AG04450 (cell line): ENCODE data around the gene GALNT9. TPM values are rescaled to one million over a fixed set of nuclear protein-coding genes. Genes with fewer than 3 reads are reported as not detected.

Experiments
- CTCF ChIA-PET: fragments of 300-600, 350-600 bp; formaldehyde crosslinking; extraction: SDS; loops from one replicate; lab custom pipeline; 2022; ENCODE audit warnings: antibody characterized with exemption, inconsistent platforms; lab: Charles Lee
- POLR2A ChIA-PET: fragments of 350-600 bp; formaldehyde crosslinking; extraction: SDS; loops from one replicate; lab custom pipeline; 2021; ENCODE audit warnings: antibody characterized with exemption, inconsistent platforms; lab: Yijun Ruan, JAX
- DNase-seq: peaks from one replicate; pipeline ENCODE4 v3.0.0-alpha.2; 2011; ENCODE audit warnings: low read depth, low spot score
- H3K27ac ChIP-seq: one replicate; pipeline ENCODE4 v1.5.1; 2012; ENCODE audit warnings: low read depth, low read length, control low read depth
- H3K27me3 ChIP-seq: one replicate; pipeline ENCODE4 v1.6.0; 2012; ENCODE audit warnings: low read length; ENCODE audit not compliant: control insufficient read depth, insufficient read depth
- H3K4me3 ChIP-seq: 2 replicates; pipeline ENCODE4 v1.5.1; 2011; ENCODE audit warnings: mild to moderate bottlenecking, low read depth, low read length, control low read depth
- H3K9me3 ChIP-seq: 2 replicates; pipeline ENCODE4 v1.5.1; 2012; ENCODE audit warnings: low read length; ENCODE audit not compliant: control insufficient read depth, insufficient read depth
- polyA plus RNA-seq: library from polyadenylated mRNA; depleted of rRNA; stranded (reverse); fragments of >200 nt; gene quantifications from 2 replicates; pipeline ENCODE4 v1.2.3, GENCODE V29; 2011
- TF ChIP-seq, protein P1 (sequence below): IDR thresholded peaks from 2 replicates; pipeline ENCODE4 v1.5.1; 2011; ENCODE audit warnings: low read depth, low read length, control low read depth, inconsistent platforms

GALNT9 gene
- polyA plus RNA-seq, 1 experiment = not detected

DNA sequence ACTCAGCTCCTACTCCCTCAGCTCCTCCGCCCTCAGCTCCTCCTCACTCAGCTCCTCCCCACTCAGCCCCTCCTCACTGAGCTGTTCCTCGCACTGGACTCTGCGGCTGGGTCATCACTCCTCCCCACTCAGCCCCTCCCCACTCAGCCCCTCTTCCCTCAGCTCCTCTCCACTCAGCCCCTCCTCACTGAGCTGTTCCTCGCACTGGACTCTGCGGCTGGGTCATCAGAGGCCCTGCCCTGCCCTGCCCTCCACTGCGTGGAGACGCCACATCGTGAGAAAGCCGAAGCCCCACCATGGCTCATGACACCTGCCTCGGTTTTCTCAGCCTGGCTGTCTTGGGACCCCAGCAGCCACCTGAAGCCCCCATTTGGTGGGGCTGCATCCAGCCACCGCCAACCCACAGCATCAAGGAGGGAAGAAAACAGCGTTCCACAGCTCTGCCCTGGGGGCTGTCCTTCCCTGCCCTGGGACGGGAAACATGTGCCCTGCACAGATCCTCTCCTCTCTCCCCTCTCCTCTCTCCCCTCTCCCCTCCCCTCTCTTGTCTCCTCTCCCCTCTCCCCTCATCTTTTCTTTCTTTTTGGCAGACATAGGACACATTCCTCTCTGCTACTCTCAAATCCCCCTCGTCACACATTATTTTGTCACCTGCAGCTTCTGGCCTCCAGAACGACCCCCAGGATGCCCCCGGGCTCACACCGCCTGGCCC lies 167.4 kb downstream of the GALNT9 start:
- H3K27ac ChIP-seq = no peak overlapping the region
- CTCF ChIA-PET = interaction anchor here (0.7 to 2.3 kb wide), 3 partner anchors 8 to 476 kb away, joined by 4 to 8 read pairs (median 4); no protein-coding TSS in a partner anchor
- peaks cover 13% of the 10 kb centered on the region for H3K27me3 ChIP-seq
- POLR2A ChIA-PET = interaction anchor here (0.7 to 1.7 kb wide), 3 partner anchors 15 to 446 kb away, joined by 3 to 6 read pairs (median 4); no protein-coding TSS in a partner anchor
- TF ChIP-seq, protein P1, sequence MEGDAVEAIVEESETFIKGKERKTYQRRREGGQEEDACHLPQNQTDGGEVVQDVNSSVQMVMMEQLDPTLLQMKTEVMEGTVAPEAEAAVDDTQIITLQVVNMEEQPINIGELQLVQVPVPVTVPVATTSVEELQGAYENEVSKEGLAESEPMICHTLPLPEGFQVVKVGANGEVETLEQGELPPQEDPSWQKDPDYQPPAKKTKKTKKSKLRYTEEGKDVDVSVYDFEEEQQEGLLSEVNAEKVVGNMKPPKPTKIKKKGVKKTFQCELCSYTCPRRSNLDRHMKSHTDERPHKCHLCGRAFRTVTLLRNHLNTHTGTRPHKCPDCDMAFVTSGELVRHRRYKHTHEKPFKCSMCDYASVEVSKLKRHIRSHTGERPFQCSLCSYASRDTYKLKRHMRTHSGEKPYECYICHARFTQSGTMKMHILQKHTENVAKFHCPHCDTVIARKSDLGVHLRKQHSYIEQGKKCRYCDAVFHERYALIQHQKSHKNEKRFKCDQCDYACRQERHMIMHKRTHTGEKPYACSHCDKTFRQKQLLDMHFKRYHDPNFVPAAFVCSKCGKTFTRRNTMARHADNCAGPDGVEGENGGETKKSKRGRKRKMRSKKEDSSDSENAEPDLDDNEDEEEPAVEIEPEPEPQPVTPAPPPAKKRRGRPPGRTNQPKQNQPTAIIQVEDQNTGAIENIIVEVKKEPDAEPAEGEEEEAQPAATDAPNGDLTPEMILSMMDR = no peak
- peaks cover 19% of the 10 kb centered on the region; the same call in 1 of the 2 replicates for H3K9me3 ChIP-seq
- no peak overlapping the region for H3K4me3 ChIP-seq
- DNase-seq = no peak

DNA sequence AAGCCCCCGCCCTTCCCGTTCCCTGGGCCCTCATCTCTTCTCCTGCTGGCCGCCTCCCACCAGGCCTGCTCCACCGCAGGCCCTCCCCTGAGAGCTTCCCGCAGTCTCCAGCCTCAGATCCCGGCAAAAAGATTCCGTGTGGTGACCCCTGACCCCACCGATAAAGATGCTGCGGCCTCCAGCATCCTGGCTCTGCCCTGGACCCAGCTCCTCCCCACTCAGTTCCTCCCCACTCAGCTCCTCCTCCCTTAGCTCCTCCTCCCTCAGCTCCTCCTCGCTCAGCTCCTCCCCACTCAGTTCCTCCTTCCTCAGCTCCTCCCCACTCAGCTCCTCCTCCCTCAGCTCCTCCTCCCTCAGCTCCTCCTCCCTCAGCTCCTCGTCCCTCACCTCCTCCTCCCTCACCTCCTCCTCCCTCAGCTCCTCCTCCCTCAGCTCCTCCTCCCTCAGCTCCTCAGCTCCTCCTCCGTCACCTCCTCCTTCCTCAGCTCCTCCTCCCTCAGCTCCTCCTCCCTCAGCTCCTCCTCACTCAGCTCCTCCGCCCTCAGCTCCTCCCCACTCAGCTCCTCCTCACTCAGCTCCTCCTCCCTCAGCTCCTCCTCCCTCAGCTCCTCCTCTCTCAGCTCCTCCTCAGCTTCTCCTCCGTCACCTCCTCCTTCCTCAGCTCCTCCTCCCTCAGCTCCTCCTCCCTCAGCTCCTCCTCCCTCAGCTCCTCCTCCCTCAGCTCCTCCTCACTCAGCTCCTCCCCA lies 168.2 kb downstream of the GALNT9 start:
- POLR2A ChIA-PET = interaction anchor here (0.7 to 1.7 kb wide), 3 partner anchors 14 to 447 kb away, joined by 3 to 6 read pairs (median 4); no protein-coding TSS in a partner anchor
- Histone ChIP-seq H3K27ac (no peak overlapping the region), H3K9me3 (peaks cover 25% of the 10 kb centered on the region; the same call in 1 of the 2 replicates), H3K27me3 (peaks cover 13% of the 10 kb centered on the region), H3K4me3 (no peak overlapping the region)
- CTCF ChIA-PET = interaction anchor here (0.7 to 2.3 kb wide), 3 partner anchors 8 to 363 kb away, joined by 4 to 8 read pairs (median 4); no protein-coding TSS in a partner anchor
- no peak for DNase-seq
- TF ChIP-seq, protein P1 = no peak

DNA sequence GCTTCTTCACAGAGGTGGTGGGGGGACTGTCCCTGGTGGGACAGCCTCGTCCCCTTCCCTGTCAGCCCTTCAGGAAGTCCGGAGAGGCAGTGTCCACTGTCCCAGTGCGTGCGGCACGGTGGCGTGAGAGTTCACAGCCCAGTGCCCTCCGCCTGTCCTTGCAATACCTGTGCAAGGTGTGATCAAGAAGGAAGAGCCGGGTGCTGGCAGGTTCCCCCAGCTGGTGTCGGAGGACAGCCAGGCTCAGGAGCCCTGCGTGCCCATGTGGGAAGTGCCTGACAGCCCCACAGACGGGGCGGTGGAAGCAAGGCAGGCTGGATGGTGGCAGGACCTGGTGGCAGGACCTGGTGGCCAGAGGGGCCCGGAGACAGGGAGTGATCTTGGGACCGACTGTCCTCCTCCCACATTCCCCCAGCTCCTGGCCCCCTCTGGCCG lies 168.8 kb downstream of the GALNT9 start:
- CTCF ChIA-PET = interaction anchor here (0.9 kb wide), 1 partner anchor 53 kb away, joined by 4 read pairs; no protein-coding TSS in a partner anchor
- Histone ChIP-seq H3K9me3 (peaks cover 29% of the 10 kb centered on the region; the same call in 1 of the 2 replicates), H3K27ac (no peak overlapping the region), H3K27me3 (peaks cover 13% of the 10 kb centered on the region), H3K4me3 (no peak overlapping the region)
- POLR2A ChIA-PET = no interaction called here
- TF ChIP-seq, protein P1 = no peak
- DNase-seq = no peak

DNA sequence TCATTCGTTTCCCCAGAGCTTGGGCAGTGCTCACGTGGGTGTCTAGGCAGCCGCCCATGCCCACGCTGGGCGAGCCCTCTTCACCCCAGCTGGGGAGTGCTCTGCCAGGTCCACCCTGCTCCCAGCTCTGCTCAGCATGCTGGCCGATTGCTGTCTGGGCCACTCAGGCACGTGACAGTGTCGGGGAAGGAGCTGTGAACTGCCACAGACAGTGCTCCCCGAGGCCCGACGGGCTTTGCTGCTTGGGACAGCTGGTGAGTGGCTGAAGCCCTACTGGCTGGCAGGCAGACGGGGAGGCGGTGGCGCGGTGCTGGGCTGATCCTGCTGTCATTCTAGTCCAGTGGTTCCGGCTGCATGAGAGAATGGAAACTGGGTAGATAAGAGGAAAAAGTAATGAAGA lies 169.4 kb downstream of the GALNT9 start:
- CTCF ChIA-PET = no interaction called here
- Histone ChIP-seq H3K27ac (no peak overlapping the region), H3K27me3 (peaks cover 13% of the 10 kb centered on the region), H3K9me3 (peaks cover 33% of the 10 kb centered on the region; the same call in 1 of the 2 replicates), H3K4me3 (no peak overlapping the region)
- TF ChIP-seq, protein P1 = no peak
- no peak for DNase-seq
- POLR2A ChIA-PET = no interaction called here
